Hepatic stellate cell (primary cell): ENCODE results near the gene CAND2.
"Not testable (repeated sequence)": the region's sequence is repeated elsewhere in the genome, so short reads cannot be mapped to it uniquely, and the experiment has no call there.

Source experiments
- DNase-seq: peaks from one replicate; pipeline ENCODE4 v3.0.0; 2011; ENCODE audit warnings: low spot score

CAND2 gene

DNA sequence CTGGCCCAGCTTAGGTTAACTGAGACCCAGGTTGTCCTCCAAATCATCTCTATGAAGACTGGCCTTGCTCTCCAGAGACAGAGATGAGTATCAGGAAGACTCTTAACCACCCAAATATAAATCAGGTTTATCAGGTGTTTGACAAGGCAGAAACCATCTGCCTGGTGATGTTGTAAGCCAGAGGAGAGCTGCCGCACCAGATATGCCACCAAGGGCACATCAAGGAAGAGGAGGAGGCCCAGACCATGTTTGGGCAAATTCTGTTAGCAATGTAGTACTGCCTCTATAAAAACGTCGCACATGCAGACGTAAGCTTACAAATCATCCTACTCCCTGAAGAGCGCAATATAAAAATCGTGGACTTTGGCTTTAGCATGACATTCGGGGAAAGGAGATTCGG lies 65.9 kb downstream of the CAND2 start:
- no peak for DNase-seq

DNA sequence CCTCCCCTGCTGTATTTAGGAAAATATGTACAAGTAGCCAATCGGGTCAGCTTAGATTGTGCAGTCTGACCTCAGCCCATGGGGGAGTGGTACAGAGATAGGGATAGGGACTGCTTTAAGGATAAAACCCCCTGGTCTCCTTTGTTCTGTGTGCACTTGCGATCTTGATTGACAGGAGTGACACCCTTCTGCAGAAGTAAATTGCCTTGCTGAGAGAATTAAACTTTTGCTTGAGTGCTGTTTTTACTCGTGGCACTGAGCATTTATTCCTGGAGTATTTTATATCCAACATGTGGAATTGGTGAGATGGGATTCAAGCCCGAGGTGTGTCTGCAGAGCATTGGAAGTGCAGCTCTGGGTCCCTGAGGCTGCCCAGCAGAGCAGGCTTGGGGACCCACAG lies 68.8 kb downstream of the CAND2 start:
- DNase-seq = no peak

DNA sequence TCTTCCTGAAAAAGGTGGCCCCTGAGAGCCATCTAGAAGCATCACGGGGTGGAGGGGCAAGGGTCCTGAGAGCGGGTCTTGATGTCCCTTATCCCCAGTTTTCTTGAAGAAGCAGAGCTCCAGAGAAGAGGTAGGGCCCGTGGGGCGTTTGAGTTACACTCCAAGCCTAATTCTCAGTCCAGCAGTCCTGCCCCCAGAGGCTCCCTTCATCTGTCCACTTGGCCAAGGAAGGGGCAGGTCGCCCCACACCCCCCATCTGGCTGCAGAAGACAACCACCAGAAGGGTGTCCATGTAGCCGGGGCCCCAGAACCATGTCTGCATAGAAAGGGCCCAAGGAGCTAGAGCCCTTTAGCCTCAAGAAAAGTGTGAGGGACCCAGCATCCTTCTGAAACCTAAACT lies 70.4 kb downstream of the CAND2 start:
- no peak for DNase-seq

DNA sequence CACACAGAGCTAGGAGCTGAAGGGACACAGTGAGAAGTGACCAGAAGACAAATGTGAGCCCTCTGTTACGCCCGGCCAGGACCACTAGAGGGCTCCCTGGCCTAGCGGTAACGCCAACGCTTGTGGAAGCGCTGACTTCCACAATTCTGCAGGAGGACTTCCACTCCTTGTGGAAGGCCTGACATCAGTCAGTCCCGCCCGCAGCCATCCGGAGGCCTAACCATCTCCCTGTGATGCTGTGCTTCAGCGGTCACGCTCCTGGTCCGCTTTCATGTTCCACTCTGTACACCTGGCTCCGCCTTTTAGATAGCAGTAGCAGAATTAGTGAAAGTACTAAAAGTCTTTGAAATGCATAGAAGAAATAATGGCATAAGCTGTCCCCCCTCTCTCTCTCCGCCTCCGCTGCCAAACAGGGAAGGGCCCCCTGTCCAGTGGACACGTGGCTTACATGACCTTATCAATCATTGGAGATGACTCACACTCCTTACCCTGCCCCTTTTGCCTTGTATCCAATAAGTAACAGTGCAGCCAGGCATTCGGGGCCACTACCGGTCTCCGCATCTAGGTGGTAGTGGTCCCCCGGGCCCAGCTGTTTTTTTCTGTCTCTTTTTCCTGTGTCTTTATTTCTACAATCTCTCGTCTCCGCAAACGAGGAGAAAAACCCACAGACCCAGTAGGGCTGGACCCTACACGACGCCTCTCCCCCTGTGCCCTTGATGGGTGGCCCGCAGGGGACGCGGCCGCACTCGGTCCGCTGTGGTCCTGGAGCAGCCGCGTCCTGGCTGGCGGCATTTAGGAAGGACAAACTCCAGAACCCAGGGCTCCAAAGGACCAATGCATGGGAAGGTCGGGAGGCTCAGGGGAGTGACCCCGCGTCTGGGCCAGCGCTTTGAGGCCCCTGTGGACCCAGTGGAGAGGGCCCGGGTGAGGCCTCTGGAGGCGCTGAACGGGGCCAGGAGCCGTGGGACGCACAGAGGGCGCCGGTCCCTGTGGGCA lies 71.9 kb downstream of the CAND2 start:
- DNase-seq = peak; percentile 89

DNA sequence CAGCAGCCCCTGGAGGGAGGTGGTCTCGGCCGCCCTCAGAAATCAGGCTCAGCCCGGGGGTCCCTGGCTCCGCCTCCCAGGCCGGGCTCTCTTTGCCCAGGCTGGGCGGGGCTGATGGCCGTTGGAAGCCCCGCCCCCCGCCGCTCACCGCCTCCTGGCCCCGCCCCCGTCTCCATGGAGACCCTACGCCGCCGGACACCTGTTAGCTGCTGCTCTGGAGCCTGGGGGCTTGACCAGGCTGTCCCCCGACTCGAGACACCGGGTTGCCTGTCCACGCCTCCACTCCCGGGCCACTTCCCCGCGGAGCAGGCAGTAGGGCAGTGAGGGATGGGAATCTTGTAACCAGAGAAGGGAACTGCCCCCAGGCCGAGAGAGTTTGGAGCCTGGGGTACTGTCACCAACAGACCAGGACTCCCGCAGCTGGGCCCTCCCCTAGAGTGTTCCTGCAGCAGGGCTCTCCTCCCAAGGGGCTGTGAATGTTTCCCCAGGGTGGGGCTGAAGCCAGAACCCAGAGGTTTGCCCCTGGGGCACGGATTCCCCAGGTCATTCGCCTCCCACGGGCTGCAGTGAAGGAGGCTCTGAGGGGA lies 72.6 kb downstream of the CAND2 start:
- no peak for DNase-seq

DNA sequence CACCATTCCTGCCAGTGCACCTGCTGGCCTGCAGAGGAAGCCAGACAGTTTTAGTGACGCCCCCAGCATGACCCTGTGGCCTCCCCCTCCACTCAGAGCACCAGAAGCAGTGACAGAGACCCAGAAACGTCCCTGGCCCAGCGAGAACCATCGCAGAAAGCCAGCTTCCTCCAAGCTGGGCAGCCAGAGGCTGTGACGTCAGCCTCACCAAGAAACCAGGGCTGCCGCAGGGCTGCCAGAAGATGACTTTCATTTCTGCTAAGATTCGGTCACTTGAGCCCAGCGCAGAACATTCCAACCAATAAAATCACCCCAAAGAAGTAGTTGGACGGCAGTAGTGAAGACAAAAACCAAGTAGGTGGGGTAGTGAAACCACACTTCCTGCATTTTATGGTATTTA lies 74.5 kb downstream of the CAND2 start:
- DNase-seq = peak; percentile 80

DNA sequence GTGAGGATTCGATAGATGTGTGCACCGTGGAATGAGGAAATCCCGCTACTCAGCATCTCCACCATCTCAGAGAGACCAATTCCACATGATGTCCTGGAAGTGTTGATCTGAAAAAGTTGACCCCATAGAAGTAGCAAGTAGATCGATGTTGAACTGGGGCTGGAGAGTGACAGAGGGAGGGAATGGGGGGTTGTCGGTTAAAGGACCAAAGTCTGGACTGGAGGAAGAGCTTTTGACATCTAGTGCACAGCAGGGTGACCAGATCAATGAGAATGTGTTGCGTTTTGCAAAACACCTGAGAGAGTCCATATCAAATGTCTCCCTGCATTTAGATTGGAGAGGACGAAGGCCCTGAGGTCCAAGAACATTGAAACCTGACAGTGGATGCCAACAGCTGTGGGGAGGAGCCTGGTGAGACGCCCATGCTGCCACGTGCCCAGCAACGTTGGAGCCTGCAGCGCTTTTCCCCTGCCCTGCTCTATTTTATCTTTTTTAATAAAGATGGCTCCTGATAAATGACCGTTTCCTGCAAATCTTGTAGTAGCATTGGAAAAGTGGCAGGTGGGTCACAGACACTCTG lies 75.0 kb downstream of the CAND2 start:
- no peak for DNase-seq

DNA sequence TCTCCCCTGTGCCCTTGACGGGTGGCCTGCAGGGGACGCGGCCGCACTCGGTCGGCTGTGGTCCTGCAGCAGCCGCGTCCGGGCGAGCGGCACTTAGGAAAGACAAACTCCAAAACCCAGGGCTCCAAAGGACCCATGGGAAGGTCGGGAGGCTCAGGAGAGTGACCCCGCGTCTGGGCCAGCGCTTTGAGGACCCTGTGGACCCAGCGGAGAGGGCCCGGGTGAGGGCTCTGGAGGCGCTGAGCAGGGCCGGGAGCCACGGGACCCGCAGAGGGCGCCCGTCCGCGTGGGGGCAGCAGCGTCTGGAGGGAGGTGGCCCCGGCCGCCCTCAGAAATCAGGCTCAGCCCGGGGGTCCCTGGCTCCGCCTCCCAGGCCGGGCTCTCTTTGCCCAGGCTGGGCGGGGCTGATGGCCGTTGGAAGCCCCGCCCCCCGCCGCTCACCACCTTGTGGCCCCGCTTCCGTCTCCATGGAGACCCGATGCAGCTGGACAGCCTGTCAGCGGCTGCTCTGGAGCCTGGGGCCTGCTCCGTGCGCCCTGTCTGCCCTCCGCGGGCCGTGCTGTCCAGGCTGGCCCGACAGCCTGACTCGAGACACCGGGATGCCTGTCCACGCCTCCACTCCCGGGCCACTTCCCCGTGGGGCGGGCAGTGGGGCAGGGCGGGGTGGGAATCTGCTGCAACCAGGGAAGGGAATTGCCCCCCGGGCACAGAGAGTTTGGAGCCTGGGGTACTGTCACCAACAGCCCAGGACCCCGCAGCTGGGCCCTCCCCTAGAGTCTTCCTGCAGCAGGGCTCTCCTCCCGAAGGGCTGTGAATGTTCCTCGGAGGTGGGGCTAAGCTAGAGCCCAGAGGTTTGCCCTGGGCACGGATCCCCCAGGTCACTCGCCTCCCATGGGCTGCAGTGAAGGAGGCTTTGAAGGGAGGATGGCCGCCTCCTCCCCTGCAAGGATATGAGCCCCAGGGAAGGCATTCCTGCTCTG lies 79.7 kb downstream of the CAND2 start:
- DNase-seq = no peak

DNA sequence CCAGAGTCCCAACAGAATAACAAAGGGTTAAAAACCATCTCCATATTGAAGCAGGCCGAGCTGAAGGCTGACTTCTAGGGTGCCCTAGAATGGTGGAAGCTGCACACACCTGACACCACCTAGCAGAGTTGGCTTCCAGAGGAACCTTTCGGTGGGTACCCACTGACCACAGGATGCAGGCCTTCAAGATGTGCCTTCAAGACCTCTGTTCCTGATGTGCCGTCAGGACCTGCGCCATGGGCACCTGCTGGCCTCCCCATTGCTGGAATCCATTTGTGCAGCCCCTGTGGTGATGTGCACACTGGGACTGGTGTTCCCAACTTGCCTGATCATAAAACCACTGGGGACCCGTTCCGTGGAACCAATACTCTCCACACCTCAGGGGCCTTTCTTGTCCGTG lies 80.6 kb downstream of the CAND2 start:
- no peak for DNase-seq

DNA sequence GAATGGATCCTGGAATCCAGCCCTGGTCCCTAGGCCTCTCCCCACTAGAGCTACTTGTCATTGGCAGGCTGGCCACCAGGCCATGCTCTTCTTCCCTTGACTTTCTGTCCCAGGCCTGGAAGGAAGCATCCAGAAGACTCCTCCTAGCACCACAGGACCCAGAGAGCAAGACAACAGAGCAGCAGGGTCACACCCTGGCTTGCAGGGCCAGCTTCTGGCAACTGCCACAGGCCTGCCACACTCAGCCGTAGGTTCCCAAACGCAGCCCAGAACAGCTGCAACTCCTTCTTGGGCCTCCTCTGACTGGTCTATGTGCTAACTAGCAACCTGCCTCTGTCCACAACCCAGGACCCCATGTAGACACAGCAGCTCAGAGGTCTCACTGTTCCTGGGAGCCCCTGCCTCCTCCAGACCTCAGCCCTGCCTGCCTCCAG lies 81.7 kb downstream of the CAND2 start:
- no peak for DNase-seq

DNA sequence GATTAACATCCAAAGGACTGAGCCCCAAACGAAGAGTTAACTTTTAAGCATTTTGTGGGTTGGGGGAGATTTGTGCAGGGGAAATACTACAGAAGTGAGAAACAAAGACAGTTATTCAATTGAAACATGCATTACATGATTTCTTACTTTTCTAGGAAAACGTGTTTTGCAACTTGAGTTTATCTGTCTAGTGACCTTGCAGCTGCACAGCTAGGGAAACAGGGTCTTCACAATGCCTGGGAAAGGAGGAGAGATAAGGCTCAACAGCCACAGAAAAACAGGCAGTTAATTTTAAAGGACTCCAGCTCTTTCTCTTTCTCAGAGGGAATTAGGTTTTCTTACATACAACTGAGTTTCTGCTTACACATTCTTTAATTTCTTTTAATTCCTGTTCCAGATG lies 82.3 kb downstream of the CAND2 start:
- not testable (repeated sequence) for DNase-seq

DNA sequence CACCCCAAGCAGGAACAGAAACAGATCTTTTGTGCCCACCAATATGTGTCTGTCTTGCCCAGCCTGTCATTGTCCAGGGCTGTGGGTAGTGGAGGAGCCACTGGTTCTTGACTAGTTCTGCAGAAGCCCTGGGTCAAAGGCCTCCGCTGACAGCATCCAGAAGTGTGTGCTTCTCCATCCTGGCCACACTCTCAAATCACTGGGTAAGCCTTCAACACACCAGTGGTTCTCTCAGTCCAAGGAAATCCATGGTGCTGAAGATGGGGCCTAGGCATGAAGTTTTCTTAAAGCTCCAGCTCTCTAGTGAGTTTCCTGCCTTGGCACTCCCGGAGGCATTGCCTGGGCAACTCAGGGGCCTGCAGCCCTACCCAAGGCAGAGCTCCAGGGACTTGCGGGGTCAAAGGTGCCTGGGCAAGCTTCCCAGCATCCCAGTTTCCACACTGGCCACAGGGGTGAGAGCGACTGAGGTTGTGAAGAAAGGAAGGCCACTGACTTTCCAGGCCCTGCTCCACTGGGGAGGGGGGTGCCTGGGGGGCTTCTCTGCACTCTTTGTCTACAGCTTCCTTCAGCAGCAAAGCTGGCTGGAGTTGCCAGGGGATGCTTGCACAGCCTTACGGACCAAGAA lies 82.8 kb downstream of the CAND2 start:
- no peak for DNase-seq

DNA sequence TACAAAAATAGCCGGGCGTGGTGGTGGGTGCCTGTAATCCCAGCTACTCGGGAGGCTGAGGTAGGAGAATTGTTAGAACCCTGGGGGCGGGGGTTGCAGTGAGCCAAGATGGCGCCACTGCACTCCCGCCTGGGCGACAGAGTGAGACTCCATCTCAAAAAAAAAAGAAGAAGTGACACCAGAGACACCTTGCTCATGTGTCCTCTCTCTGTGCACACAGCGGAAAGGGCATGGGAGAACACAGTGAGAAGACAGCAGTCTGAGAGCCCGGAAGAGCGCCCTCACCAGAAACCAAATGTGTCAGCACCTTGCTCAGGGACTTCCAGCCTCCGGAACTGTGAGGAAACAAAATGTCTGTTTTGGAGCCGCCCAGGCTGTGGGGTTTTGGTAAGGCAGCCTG lies 85.4 kb downstream of the CAND2 start:
- not testable (repeated sequence) for DNase-seq

DNA sequence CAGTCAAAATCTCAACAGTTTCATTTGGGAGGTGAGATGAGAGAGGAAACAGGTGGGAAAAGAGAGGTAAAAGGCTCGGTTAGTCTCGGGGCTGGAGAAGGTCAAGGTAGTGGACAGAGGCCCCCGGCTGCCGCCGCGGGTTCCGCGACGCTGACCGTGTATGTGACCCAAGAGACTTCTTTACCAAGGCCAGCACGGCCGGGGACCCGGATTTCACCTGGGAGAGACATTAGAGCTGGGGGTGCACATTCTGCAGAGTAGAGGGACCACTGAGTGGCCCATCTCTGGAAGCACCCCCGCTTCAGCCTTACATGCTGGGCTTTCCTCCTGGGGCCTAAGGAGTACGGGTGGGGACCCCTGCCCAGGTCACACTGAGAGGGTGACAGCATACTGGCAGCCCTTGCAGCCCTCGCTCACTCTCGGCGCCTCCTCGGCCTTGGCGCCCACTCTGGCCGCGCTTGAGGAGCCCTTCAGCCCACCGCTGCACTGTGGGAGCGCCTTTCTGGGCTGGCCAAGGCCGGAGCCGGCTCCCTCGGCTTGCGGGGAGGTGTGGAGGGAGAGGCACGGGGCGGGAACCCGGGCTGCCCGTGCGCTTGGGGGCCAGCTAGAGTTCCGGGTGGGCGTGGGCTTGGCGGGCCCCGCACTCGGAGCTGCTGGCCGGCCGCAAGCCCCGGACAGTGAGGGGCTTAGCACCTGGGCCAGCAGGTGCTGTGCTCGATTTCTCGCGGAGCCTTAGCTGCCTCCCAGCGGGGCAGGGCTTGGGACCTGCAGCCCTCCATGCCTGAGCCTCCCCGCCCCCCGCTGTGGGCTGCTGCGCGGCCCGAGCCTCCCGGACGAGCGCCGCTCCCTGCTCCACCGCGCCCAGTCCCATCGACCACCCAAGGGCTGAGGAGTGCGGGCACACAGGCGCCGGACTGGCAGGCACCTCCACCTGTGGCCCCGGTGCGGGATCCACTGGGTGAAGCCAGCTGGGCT lies 86.1 kb downstream of the CAND2 start:
- no peak for DNase-seq

DNA sequence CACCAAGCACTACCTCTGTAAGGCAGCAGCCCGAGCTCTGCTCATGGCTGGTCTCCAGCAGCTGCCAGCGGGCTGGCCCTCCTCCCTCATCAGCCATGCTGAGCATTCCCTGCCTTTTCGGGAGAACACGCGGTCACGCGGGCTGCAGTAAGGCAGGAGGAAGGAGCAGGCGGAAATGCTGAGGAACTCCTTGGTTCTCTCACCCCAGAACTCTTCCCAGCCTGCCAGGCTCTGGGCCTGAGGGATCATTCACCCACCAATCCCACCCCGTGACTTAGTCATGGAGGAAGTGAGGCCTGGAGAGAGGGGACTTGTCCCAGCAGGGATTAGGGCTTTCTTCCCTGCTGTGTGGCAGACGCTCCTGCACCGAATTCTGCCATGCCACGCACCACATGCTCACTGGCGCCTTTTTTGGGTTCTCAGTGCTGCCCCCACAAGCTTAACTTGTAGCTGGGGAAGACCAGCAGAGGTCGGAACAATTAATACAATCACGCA lies 87.8 kb downstream of the CAND2 start:
- no peak for DNase-seq
